ENCODE results near the gene TCERG1L.

Gene TCERG1L

GRCh38 chr10:131203456-131204357 lies 107.8 kb downstream of the TCERG1L start:
- DNase-seq: no peak

GRCh38 chr10:131202990-131203389 lies 108.5 kb downstream of the TCERG1L start:
- no peak for DNase-seq

GRCh38 chr10:131201741-131202515 lies 109.6 kb downstream of the TCERG1L start:
- DNase-seq: no peak

- DNase-seq: no peak
Measured at GRCh38 chr10:131200856-131201470, 110.6 kb downstream of the TCERG1L start.

- DNase-seq: no peak
Measured at GRCh38 chr10:131199646-131200045, 111.9 kb downstream of the TCERG1L start.

- DNase-seq: no peak
Measured at GRCh38 chr10:131198843-131199242, 112.7 kb downstream of the TCERG1L start.

GRCh38 chr10:131198401-131198800 lies 113.1 kb downstream of the TCERG1L start:
- DNase-seq: no peak

- DNase-seq: no peak
Measured at GRCh38 chr10:131196176-131196885, 115.2 kb downstream of the TCERG1L start.

GRCh38 chr10:131195558-131196159 lies 115.9 kb downstream of the TCERG1L start:
- DNase-seq: no peak

- no peak for DNase-seq
Measured at GRCh38 chr10:131195116-131195515, 116.4 kb downstream of the TCERG1L start.

- no peak for DNase-seq
Measured at GRCh38 chr10:131193923-131194322, 117.6 kb downstream of the TCERG1L start.

GRCh38 chr10:131188494-131188893 lies 123.0 kb downstream of the TCERG1L start:
- no peak for DNase-seq

GRCh38 chr10:131187926-131188325 lies 123.6 kb downstream of the TCERG1L start:
- DNase-seq: no peak

- DNase-seq: no peak
Measured at GRCh38 chr10:131187274-131187673, 124.2 kb downstream of the TCERG1L start.

- DNase-seq: no peak
Measured at GRCh38 chr10:131186547-131187253, 124.8 kb downstream of the TCERG1L start.

- DNase-seq: no peak
Measured at GRCh38 chr10:131184503-131184902, 127.0 kb downstream of the TCERG1L start.

GRCh38 chr10:131183546-131184045 lies 127.9 kb downstream of the TCERG1L start:
- DNase-seq: no peak

- no peak for DNase-seq
Measured at GRCh38 chr10:131181456-131181855, 130.1 kb downstream of the TCERG1L start.

- no peak for DNase-seq
Measured at GRCh38 chr10:131180740-131181415, 130.6 kb downstream of the TCERG1L start.

- no peak for DNase-seq
Measured at GRCh38 chr10:131180086-131180485, 131.4 kb downstream of the TCERG1L start.

GRCh38 chr10:131179361-131179760 lies 132.2 kb downstream of the TCERG1L start:
- DNase-seq: no peak

Data from stimulated activated naive CD4-positive, alpha-beta T cell (primary cell).